GM19455 (cell line): ENCODE results near the gene ANAPC10.
"Not testable (repeated sequence)": the region's sequence is repeated elsewhere in the genome, so short reads cannot be mapped to it uniquely, and the experiment has no call there.

Experiments
- ATAC-seq: cut with Tn5 transposase; IDR thresholded peaks from one replicate; pipeline ENCODE4 v1.9.1; 2021; ENCODE audit not compliant: unreplicated experiment

Gene ANAPC10

DNA sequence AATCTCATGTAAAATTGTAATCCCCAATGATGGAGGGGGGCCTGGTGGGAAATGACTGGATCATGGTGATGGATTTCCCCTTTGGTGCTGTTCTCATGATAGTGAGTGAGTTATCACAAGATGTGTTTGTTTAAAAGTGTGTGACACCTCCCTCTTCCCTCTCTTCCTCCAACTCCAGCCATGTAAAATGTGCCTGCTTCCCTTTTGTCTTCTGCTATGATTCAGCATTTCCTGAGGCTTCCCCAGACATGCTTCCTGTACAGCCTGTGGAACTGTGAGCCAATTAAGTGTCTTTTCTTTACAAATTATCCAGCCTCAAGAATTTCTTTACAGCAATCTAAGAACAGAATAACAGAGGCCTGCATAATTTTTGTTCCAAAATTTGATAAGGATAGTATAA lies 85.2 kb downstream of the ANAPC10 start:
- ATAC-seq, result no peak

DNA sequence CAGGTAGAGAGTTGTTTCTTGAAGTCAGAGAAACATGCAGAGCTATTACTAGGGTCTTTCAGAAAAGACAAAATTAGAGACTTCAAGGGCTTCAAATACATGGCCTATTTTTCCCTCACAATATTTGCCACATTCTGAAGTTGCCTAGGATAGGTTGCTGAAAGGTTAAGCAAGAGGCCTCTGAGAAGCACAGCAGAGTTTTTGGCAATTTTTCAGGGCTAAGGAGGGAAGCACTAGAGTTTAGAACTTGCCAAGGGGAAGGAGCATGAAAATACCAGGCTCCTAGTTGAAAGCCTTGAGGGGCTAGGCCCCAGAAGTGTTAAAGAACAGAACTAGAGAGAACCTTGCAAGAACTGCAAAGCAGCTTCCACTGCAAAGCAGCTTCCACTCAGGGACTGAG lies 86.4 kb downstream of the ANAPC10 start:
- ATAC-seq, result no peak

DNA sequence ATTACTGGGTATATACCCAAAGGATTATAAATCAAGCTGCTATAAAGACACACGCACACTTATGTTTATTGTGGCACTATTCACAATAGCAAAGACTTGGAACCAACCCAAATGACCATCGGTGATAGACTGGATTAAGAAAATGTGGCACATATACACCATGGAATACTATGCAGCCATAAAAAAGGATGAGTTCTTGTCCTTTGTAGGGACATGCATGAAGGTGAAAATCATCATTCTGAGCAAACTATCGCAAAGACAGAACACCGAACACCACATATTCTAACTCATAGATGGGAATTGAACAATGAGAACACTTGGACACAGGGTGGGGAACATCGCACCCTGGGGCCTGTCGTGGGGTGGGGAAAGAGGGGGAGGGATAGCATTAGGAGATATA lies 87.7 kb downstream of the ANAPC10 start:
- not testable (repeated sequence) for ATAC-seq

DNA sequence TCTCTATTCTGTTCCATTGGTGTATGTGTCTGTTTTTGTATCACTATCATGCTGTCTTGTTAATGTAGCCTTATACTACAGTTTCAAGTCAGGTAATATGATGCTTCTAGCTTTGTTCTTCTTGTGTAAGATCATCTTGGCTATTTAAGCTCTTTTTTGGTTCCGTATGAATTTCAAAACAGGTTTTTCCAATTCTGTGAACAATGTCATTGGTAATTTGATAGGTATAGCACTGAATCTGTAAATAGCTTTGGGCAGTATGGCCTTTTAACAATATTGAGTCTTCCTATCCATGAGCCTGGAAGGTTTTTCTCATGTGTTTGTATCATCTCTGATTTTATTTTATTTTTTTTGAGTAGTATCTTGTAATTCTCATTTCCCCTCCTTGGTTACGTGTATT lies 94.3 kb downstream of the ANAPC10 start:
- ATAC-seq, result no peak

DNA sequence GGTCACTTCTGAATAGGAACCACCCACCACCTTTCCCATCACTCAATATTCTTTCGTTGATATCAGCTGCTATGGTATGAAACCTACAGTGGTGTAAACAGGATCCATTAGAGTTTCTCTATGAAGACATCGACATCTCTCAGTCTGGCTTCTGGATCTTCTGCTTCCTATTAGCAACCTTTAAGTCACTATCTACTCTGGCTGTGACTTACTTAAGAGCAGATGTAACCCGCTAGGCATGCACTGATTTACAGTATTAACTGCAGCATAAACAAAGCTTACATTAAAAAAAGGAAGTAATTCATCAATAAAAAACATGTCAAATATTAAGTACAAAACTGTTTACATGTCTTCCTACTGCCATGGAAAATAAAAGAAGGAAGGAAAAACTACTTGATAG lies 96.4 kb downstream of the ANAPC10 start:
- no peak for ATAC-seq

DNA sequence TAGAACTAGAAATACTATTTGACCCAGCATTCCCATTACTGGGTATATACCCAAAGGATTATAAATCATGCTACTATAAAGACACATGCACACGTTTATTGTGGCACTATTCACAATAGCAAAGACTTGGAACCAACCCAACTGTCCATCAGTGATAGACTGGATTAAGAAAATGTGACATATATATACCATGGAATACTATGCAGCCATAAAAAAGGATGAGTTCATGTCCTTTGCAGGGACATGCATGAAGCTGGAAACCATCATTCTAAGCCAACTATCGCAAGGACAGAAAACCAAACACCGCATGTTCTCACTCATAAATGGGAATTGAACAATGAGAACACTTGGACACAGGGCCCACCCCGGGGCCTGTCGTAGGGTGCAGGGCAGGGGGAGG lies 97.3 kb downstream of the ANAPC10 start:
- not testable (repeated sequence) for ATAC-seq

DNA sequence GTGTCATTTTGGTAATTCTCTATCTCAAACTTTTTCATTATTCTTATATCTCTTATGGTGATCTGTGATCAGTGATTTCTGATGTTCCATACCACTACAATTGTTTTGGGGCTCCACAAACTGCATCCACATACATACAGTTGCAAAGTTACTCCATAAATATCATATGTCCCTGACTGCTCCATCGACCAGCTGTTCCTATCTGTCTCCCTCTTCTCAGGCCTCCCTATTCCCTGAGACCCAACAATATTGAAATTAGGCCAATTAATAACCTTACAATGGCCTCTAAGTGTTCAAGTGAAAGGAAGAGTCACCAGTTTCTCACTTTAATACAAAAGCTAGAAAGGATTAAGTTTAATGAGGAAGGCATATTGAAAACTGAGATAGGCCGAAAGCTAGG lies 108.7 kb downstream of the ANAPC10 start:
- ATAC-seq, result no peak

DNA sequence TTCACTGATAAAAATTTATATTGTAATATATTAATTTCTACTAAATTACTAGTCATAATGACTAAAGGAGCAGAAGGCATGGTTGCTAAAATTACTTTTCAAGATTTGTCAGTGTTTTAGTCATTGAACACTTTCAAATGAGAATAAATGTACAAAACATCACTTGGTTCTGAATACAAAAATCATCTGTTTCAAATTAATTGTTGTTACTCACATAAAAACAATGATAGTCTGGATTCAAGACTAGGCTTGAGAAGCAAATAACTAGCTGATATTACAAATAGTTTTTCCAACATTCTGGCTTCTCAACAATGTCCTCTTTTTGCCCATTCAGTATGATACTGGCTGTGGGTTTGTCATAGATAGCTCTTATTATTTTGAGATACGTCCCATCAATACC lies 112.5 kb downstream of the ANAPC10 start:
- ATAC-seq, result no peak

DNA sequence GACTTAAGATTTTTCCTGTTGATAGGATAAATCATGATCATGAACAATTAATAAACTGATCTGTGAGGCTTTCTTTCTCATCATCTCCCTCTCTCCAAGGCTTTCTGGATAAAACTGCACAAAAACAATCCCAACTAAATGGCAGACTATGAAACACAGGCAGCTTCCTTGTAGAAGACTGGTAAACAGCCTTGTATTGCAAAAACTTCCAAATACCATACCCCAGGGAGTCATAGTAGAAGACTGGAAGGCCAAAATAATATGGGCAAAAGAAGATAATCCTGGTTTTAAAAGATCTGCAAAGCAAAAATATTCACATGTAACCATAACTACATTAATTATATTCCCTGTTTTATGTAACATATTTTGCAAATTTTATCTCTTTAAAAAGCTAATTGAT lies 113.0 kb downstream of the ANAPC10 start:
- no peak for ATAC-seq

DNA sequence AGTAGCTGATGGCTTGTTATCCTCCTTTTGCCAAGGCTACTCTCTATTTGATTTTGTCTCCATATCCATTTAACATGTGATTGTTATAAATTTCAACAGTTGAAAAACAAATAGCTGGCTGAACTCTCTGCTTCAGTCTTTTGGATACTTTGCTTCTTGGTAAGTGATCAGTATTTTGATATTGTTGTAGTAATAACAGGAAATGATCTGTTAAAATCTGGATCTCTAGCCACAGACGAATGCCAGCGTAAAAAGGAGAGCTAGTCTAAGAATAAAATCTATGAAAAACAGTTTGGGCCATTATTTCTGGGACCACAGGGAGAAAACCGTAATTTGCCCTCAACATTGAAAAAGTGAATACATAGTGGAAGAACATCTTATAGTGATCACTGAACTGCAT lies 113.8 kb downstream of the ANAPC10 start:
- ATAC-seq, result no peak

DNA sequence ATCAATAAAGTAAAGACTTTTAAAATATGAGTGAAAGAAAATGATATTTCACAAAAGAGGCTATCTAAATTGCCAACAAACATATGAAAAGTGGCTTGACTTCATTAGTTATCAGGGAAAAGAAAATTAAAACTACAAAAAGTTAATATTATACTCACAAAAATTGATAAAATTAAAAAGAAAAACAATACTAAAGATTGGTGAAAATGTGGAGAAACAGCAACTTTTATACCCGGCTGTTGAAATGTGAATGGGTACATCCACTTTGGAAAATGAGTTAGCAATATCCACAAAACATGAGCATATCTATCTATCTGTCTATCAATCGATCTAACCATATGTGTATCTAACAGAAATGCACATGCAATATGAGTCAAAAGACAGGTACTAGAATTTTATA lies 122.3 kb downstream of the ANAPC10 start:
- ATAC-seq, result no peak

DNA sequence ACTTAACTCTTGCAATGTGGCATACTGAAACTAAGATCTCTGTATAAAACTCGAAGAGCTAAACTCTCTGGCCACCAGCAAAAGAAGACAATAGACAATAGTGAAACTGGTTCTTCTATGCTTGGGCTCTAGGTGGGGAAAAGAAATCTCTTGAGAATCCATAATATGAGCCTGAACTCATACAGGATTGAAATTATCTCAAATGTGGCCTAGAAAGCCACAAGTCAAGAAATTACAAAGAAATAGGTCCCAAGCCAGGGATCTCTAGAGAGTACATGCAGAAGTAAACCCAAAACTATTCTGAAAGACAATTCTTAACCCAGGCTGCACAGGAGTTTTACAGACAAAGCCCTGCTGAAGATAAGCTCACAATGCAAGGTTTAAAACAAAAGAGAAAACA lies 127.4 kb downstream of the ANAPC10 start:
- ATAC-seq, result peak; percentile 70

DNA sequence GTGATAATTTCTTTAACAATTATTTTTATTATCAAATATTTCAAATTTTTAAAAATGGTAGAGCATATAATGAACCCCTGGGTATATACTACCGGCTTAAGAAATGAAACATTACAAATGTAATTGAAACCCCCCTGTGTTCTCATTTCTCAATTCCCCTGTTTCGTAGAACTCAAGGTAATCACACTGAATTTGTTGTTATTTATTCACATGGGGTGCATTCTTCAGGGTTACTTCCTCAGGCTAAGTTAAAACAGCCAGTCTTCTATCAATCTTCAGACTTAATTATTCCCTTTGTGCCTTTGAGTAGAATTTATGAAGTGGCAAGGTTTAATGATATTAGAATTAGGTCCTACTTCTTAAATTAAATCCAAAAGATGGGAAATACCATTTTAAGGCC lies 128.2 kb downstream of the ANAPC10 start:
- no peak for ATAC-seq

DNA sequence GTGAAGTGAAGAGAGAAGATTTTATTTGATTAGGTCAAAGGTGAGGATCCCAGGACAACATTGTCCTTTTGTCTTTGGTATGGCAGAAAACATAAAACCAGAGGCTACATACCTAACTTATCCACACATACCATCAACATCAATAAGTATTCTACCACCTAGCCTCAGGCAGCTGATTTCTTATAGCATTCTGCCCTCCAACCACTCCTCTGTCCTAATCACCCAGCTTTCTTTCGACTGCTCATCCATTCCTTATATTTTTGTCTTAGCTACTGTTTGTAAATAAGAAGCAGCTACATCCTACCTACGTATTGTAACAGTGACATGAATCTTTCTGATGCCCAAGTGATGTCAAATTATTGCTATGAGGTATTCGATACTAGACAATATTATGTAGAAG lies 129.4 kb downstream of the ANAPC10 start:
- ATAC-seq, result no peak

DNA sequence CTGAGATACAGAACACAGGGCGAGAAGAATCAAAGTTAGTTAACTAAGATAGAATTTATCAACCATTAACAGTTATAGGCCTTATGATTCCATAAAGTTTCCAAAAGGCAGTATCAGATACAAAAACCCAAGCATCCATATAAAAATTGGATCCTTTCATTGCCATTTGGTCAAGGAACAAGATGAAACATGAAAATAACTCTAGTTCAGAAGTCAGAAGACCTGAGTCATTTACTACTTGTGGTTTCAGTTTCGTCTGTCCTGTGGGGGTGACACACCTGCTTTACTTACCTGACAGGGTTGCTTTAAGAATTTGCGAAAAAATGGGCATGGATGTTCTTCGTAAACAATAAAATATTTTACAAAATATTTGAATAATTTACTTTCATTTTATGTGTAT lies 130.8 kb downstream of the ANAPC10 start:
- ATAC-seq, result peak; percentile 73

DNA sequence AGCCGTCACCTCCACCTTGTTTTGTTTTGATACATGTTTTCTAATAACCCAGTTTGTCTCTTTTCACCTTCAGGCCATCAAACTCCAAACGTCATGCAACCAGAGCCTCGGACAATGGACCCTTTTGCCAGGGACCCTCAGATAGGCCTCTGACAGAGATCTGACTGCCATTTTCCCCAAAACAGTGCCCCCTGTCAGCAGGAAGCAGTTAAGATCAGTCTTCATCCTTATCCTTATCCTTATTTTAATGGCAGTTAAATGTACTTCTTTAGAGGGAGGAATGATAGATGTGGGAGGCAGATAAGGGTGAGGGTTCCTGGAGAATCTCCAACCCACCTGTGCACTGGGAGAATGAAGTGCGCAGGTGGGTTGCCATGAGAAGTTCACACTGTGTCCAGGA lies 135.7 kb downstream of the ANAPC10 start:
- no peak for ATAC-seq

DNA sequence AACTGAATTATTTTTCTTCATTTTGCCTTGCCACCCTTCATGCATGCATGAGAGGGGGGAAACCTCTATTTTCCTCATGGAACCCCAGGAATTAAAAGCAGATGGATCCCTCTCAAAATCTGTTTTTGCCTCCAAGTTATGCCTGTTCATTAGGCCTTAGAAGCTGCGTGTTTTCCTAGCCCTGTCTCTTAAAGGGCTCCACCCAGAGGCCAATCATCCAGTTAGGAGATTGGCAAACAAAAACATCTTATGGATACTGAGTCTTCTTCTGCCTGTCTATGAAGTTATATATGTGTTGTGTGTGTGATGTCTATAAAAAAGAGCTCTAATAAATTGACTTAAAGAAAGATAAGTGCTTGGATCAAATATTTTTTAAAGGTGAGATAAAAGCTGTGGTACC lies 142.9 kb downstream of the ANAPC10 start:
- ATAC-seq, result no peak

DNA sequence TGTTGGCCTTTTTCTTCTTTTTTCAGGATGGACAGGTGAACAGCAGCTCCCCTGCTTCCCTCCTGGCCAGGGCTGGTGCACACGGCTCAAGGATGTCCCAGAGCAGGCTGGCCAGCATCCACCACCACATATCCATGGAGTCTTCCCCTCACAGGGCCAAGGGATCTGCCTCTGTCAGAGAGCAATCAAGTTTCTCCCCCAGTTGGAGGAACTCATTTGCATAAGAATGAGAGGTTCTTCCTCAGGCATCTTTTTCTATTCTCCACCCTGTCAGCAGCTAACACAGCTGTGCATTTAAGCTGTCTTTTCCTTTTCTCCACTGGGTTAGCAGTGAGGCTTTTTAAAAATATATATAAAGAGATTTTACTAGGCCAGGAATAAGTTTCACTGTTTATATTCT lies 143.8 kb downstream of the ANAPC10 start:
- no peak for ATAC-seq

DNA sequence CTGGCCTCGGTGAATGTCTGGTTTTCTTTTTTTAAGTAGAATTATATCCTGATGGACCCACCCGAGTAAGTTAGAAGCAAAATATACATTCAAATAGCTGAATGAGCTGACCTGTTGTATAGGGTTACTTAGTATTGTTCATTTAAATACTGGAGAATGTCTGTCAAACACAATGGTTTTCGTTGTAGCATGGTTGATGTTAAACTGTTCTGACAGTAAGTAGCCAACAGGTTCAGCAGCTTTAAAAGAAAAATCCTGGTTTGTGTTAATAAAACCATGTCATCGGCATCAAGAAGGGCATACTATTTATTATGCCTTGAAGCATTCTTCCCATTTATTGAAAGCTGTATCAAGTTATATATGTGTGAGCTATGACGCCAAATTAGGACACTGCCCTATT lies 149.6 kb downstream of the ANAPC10 start:
- ATAC-seq, result no peak

DNA sequence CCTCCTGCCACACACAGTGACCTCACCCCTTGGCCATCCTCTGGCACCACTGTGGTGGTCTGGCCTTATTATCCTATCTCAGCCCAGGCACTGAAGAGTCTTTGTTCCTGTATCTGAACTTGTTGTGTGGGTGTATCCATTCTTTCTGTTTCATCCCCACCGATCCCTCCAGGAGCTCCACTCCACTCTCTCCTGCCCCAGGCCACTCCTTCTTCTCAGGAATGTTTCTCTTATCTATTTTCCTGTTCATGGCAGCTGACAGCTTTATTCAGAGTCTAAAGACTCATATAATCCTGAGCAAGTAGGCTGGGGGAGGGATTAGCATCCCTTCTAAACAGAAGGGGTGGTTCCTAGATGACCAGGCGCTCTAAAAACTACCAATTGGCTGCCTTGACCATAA lies 150.0 kb downstream of the ANAPC10 start:
- ATAC-seq, result no peak
